GM23248 (cell line): ENCODE results near the gene SEC14L1.

Source experiments
- EZH2 ChIP-seq: fragments of 200-600 bp; sonication (generic); IDR thresholded peaks from 2 replicates; pipeline ENCODE4 v1.6.1; 2018; ENCODE audit warnings: antibody characterized with exemption, mild to moderate bottlenecking; ENCODE audit not compliant: insufficient read depth, poor library complexity, severe bottlenecking
- EZH2phosphoT487 ChIP-seq: fragments of 200-600 bp; sonication (generic); IDR thresholded peaks from 2 replicates; pipeline ENCODE4 v1.6.1; 2018; ENCODE audit warnings: antibody characterized with exemption, moderate library complexity, mild to moderate bottlenecking, low read depth; ENCODE audit not compliant: insufficient read depth

- TF ChIP-seq EZH2phosphoT487 (no peak), EZH2 (no peak)
Measured at GRCh38 chr17:77264617-77265230, 124.0 kb downstream of the SEC14L1 start.
